Measurements from ENCODE around the gene CCDC158.
A peak's percentile ranks its signal among the peaks of the same experiment; 100 is the strongest.
"Not testable (repeated sequence)": the region's sequence is repeated elsewhere in the genome, so short reads cannot be mapped to it uniquely, and the experiment has no call there.

Gene CCDC158

GRCh38 chr4:76458297-76458696 lies 37.4 kb upstream of the CCDC158 start:
- H3K4me3 ChIP-seq (replicated peaks in 1 of 2; ENCODE audit: low read depth in 2 of 2, low read length in 2 of 2) = no peak overlapping the region
- no peak for TF ChIP-seq CTCF (IDR thresholded peaks at IDR 0.05; ENCODE audit: low read depth, low read length)
- peak; percentile 27 to 43 for DNase-seq (ENCODE audit: low read depth in 2 of 2)

GRCh38 chr4:76457885-76458284 lies 36.9 kb upstream of the CCDC158 start:
- no peak overlapping the region for H3K4me3 ChIP-seq (replicated peaks in 1 of 2; ENCODE audit: low read depth in 2 of 2, low read length in 2 of 2)
- DNase-seq (ENCODE audit: low read depth in 2 of 2) = peak; percentile 8 to 73
- no peak for TF ChIP-seq CTCF (IDR thresholded peaks at IDR 0.05; ENCODE audit: low read depth, low read length)

GRCh38 chr4:76454073-76454472 lies 33.1 kb upstream of the CCDC158 start:
- DNase-seq (ENCODE audit: low read depth in 2 of 2) = not testable (repeated sequence)

GRCh38 chr4:76453232-76453631 lies 32.3 kb upstream of the CCDC158 start:
- DNase-seq (ENCODE audit: low read depth in 2 of 2) = no peak
- no peak for TF ChIP-seq CTCF (IDR thresholded peaks at IDR 0.05; ENCODE audit: low read depth, low read length)
- no peak overlapping the region for H3K4me3 ChIP-seq (replicated peaks in 1 of 2; ENCODE audit: low read depth in 2 of 2, low read length in 2 of 2)

More at GRCh38 chr4:76454073-76454472, 33.1 kb upstream of the CCDC158 start:
- H3K4me3 ChIP-seq (replicated peaks in 1 of 2; ENCODE audit: low read depth in 2 of 2, low read length in 2 of 2) = not testable (repeated sequence)

- no peak for TF ChIP-seq CTCF (IDR thresholded peaks at IDR 0.05; ENCODE audit: low read depth, low read length)
- no peak overlapping the region for H3K4me3 ChIP-seq (replicated peaks in 1 of 2; ENCODE audit: low read depth in 2 of 2, low read length in 2 of 2)
- peak; percentile 46 to 70 for DNase-seq (ENCODE audit: low read depth in 2 of 2)
Observed at GRCh38 chr4:76449833-76450232, 28.9 kb upstream of the CCDC158 start.

- peak; percentile 52 to 59 for DNase-seq (ENCODE audit: low read depth in 2 of 2)
- TF ChIP-seq CTCF (IDR thresholded peaks at IDR 0.05; ENCODE audit: low read depth, low read length) = no peak
- no peak overlapping the region for H3K4me3 ChIP-seq (replicated peaks in 1 of 2; ENCODE audit: low read depth in 2 of 2, low read length in 2 of 2)
Observed at GRCh38 chr4:76449362-76449767, 28.4 kb upstream of the CCDC158 start.

GRCh38 chr4:76448211-76448610 lies 27.3 kb upstream of the CCDC158 start:
- TF ChIP-seq CTCF (IDR thresholded peaks at IDR 0.05; ENCODE audit: low read depth, low read length) = no peak
- DNase-seq (ENCODE audit: low read depth in 2 of 2) = no peak
- no peak overlapping the region for H3K4me3 ChIP-seq (replicated peaks in 1 of 2; ENCODE audit: low read depth in 2 of 2, low read length in 2 of 2)

Data from cardiac fibroblast (primary cell).